T-cell (primary cell): Measurements from ENCODE around the gene P2RX4. TPM values are rescaled to one million over a fixed set of nuclear protein-coding genes. Genes with fewer than 3 reads are reported as not detected.

Experiments
- ATAC-seq, 4 experiments: fragments of 200-7000 bp in 3 of 4; fragments of 150-1000 bp in 1 of 4; cut with Tn5 transposase; replicated peaks in 1 of 4; 1 replicate in 3 of 4; 2 replicates in 1 of 4; pipeline ENCODE4 v1.10.0; 2021; ENCODE audit warnings: moderate library complexity in 3 of 4, mild to moderate bottlenecking in 2 of 4, moderate number of reproducible peaks in 1 of 4
- CTCF ChIA-PET, 2 donors: fragments of 300-600 bp; sonication (Branson Sonifier 250); formaldehyde crosslinking; loops; one replicate each; lab custom pipeline; 2022; ENCODE audit warnings: antibody characterized with exemption in 2 of 2; lab: Charles Lee
- POLR2A ChIA-PET, 2 donors: fragments of 300-600 bp; sonication (Branson Sonifier 250); formaldehyde crosslinking; loops; one replicate each; lab custom pipeline; 2022; ENCODE audit warnings: antibody characterized with exemption in 2 of 2; lab: Charles Lee
- DNase-seq, 35 experiments: peaks; one replicate each; pipeline versions ENCODE4 v3.0.0 to v3.0.0-alpha.2; 2013 to 2023
- H3K27ac ChIP-seq: one replicate; pipeline ENCODE4 v1.5.1; 2013; ENCODE audit warnings: low read length
- H3K27me3 ChIP-seq, 2 experiments: replicated peaks in 1 of 2; 1 replicate in 1 of 2; 2 replicates in 1 of 2; pipeline versions ENCODE4 v1.6.1 to v1.7.0; 2013; ENCODE audit warnings: low read length in 1 of 2, mixed read lengths in 1 of 2; ENCODE audit not compliant: control insufficient read depth in 2 of 2, insufficient read depth in 2 of 2; ENCODE audit errors: extremely low read depth in 1 of 2
- H3K36me3 ChIP-seq, 2 donors: 1 replicate in 1 of 2; 2 replicates in 1 of 2; pipeline versions ENCODE4 v1.6.1 to v1.7.0; 2013; ENCODE audit warnings: low read length in 1 of 2; ENCODE audit not compliant: control insufficient read depth in 2 of 2, insufficient read depth in 1 of 2; ENCODE audit errors: extremely low read depth in 1 of 2
- H3K4me1 ChIP-seq, 2 experiments: 1 replicate in 1 of 2; 2 replicates in 1 of 2; pipeline versions ENCODE4 v1.6.1 to v1.7.0; 2013; ENCODE audit warnings: low read length in 2 of 2, mixed read lengths in 1 of 2; ENCODE audit not compliant: insufficient read depth in 2 of 2, control insufficient read depth in 1 of 2; ENCODE audit errors: extremely low read depth in 1 of 2
- H3K4me3 ChIP-seq, 2 donors: 1 replicate in 1 of 2; 2 replicates in 1 of 2; pipeline versions ENCODE4 v1.5.1 to v1.7.0; 2013; ENCODE audit warnings: mild to moderate bottlenecking in 2 of 2, low read length in 1 of 2, moderate library complexity in 1 of 2; ENCODE audit not compliant: control insufficient read depth in 1 of 2; ENCODE audit errors: extremely low read depth in 1 of 2
- H3K9me3 ChIP-seq: 2 replicates; pipeline ENCODE4 v1.7.0; 2013
- H3K27ac Mint-ChIP-seq, 2 donors: one replicate each; pipeline ENCODE4 v1.8.0; 2020 to 2021; ENCODE audit warnings: mild to moderate bottlenecking in 2 of 2, mixed read lengths in 2 of 2
- H3K27me3 Mint-ChIP-seq, 2 donors: one replicate each; pipeline ENCODE4 v1.8.0; 2021 to 2022; ENCODE audit warnings: mixed read lengths in 2 of 2
- H3K36me3 Mint-ChIP-seq: one replicate; pipeline ENCODE4 v1.8.0; 2021; ENCODE audit warnings: mixed read lengths
- H3K4me1 Mint-ChIP-seq, 3 donors: one replicate each; pipeline ENCODE4 v1.8.0; 2020 to 2022; ENCODE audit warnings: mixed read lengths in 3 of 3, mild to moderate bottlenecking in 1 of 3
- H3K4me3 Mint-ChIP-seq, 3 donors: one replicate each; pipeline ENCODE4 v1.8.0; 2020 to 2022; ENCODE audit warnings: mild to moderate bottlenecking in 3 of 3, mixed read lengths in 3 of 3, moderate library complexity in 3 of 3
- H3K9me3 Mint-ChIP-seq, 3 donors: one replicate each; pipeline ENCODE4 v1.8.0; 2020 to 2022; ENCODE audit warnings: mixed read lengths in 3 of 3
- WGBS: methylation state at CpG from one replicate; pipeline ENCODE4 v1.1.5; 2013; ENCODE audit warnings: missing lambda C conversion rate; ENCODE audit not compliant: insufficient coverage; 5-methylcytosine and 5-hydroxymethylcytosine counted together
- total RNA-seq, 35 experiments: library from RNA in 6 of 35; stranded (reverse) in 6 of 35; fragments of 120-200 nt in 1 of 35; gene quantifications; one replicate each; pipeline versions ENCODE4 v1.2.1 to v1.2.4 and lab custom pipeline; 2013 to 2026

Gene P2RX4
- total RNA-seq, 5 donors from 2014 or later (not counting 1 experiment from before 2014, with no cell fraction given) = 36.2 to 62.3 (median 36.9) TPM

DNA sequence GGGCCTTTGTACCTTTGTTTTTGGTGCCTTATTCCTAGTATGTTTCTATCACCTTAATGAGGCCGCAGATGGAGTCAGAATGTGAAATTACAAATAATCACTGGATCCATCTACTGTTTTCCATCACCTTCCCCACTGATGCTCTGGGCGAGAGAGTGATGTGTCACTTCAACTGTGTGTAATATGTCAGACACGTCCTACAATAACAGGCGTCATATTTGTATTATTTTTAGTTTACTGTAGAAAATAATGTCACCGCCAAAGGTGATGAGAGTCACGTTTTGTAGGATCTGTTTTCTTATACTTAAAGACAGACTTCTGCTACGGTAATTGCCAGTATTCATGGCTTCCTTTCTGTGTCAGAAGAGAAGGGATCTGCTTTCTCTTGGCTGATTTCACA is 22.4 kb upstream of the P2RX4 start:
- Mint-ChIP-seq H3K36me3 (no peaks in the 10 kb centered on the region), H3K27me3 (no peaks in the 10 kb centered on the region), H3K27ac (no peak overlapping the region), H3K9me3 (no peaks in the 10 kb centered on the region), H3K4me3 (no peak overlapping the region), H3K4me1 (no peaks in the 10 kb centered on the region)
- POLR2A ChIA-PET = no interaction called here
- Histone ChIP-seq H3K4me3 (no peak overlapping the region), H3K27me3 (no peaks in the 10 kb centered on the region), H3K9me3 (no peaks in the 10 kb centered on the region), H3K4me1 (no peaks in the 10 kb centered on the region), H3K36me3 (peaks cover 0 to 7% of the 10 kb centered on the region in 2 donors), H3K27ac (no peak overlapping the region)
- CTCF ChIA-PET = interaction anchor here in 1 of 2 donors (0.6 kb wide), 1 partner anchor 528 kb away, joined by 3 read pairs; no protein-coding TSS in a partner anchor
- no peak for DNase-seq
- 100% methylated on average over 1 of the region's 7 CpGs for WGBS
- ATAC-seq = no peak

DNA sequence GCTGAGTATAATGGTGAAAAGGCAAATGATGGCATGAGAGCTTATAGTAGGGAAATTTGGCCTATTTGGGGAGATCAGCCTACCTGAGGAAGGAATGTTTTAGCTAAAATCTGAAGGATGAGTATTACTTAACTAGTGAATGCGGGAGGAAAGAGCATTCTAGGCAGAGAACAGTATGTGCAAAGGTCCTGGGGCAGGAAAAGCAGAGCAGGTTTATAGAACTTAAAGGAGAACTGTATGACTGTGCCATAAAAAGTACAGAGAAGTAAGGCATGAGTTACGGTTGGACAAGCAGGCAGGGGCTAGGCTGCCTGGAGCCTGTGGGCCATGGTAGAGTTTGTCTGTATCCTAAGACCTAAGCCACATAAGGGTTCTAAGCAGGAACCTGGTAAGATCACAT is 21.7 kb upstream of the P2RX4 start:
- H3K36me3 Mint-ChIP-seq = no peaks in the 10 kb centered on the region
- Histone ChIP-seq H3K27me3 (no peaks in the 10 kb centered on the region), H3K4me3 (no peak overlapping the region), H3K9me3 (no peaks in the 10 kb centered on the region), H3K36me3 (peaks cover 0 to 6% of the 10 kb centered on the region in 2 donors), H3K27ac (no peak overlapping the region), H3K4me1 (no peaks in the 10 kb centered on the region)
- POLR2A ChIA-PET = no interaction called here
- no peaks in the 10 kb centered on the region for H3K4me1 Mint-ChIP-seq
- no peak overlapping the region for H3K4me3 Mint-ChIP-seq
- H3K9me3 Mint-ChIP-seq = no peaks in the 10 kb centered on the region
- H3K27me3 Mint-ChIP-seq = no peaks in the 10 kb centered on the region
- ATAC-seq = no peak
- CTCF ChIA-PET = interaction anchor here in 1 of 2 donors (0.6 kb wide), 1 partner anchor 529 kb away, joined by 3 read pairs; no protein-coding TSS in a partner anchor
- no peak for DNase-seq
- no peak overlapping the region for H3K27ac Mint-ChIP-seq
- 100% methylated on average over 1 of the region's 2 CpGs for WGBS

DNA sequence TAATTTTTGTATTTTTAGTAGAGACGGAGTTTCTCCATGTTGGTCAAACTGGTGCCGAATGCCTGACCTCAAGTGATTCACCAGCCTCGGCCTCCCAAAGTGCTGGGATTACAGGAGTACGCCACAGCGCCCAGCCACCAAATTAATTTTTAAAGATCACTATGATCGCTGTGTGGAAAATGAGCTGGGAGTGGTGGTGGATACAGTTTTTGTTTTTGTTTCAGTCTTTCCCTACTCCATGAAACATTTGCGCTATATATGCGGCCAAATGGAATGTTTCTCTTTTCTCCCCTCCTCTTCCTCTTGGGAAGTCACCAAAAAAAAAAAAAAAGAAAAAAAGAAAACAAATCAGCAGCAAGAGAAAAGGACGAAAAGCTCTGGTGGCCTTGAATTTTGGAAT is 20.8 kb upstream of the P2RX4 start:
- Histone ChIP-seq H3K4me1 (no peaks in the 10 kb centered on the region), H3K27ac (no peak overlapping the region), H3K27me3 (no peaks in the 10 kb centered on the region), H3K9me3 (no peaks in the 10 kb centered on the region), H3K4me3 (no peak overlapping the region), H3K36me3 (peaks cover 0 to 6% of the 10 kb centered on the region in 2 donors)
- Mint-ChIP-seq H3K4me1 (no peaks in the 10 kb centered on the region), H3K9me3 (no peaks in the 10 kb centered on the region), H3K27ac (no peak overlapping the region), H3K36me3 (no peaks in the 10 kb centered on the region), H3K4me3 (no peak overlapping the region), H3K27me3 (no peaks in the 10 kb centered on the region)
- CTCF ChIA-PET = interaction anchor here in 1 of 2 donors (0.7 kb wide), 1 partner anchor 37 kb away, joined by 5 read pairs; no protein-coding TSS in a partner anchor
- POLR2A ChIA-PET = no interaction called here
- no peak for ATAC-seq
- no peak for DNase-seq
- WGBS = 100% methylated on average over 1 of the region's 9 CpGs

DNA sequence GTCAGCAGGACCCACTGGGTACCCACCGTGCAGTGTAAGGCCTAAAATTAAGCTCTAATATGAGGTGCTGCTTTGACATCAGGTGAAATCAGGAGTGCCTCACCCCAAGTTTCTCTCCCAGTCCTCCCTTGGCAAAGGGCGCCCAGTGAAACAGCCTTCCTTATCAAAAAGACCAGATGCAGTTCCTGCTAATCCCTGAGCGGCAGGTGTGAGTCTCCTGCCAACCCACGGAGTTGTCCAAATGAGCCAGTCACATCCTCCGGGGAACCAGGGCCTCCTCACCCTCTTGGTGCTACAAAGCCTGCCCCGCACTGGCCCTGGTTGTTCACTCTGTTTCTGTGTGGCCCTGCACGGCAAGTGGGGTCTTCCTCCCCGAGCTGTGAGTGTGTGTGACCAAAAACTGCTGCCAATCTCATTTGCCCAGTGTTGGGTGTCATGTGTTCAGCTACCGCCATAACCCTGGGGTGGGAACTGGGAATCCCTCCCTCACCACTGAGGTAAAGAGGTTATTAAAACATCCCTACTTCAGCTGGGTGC is 20.2 kb upstream of the P2RX4 start:
- ATAC-seq (no peak), DNase-seq (no peak)
- CTCF ChIA-PET = interaction anchor here in 1 of 2 donors (0.7 kb wide), 1 partner anchor 37 kb away, joined by 5 read pairs; no protein-coding TSS in a partner anchor
- H3K27me3 ChIP-seq = no peaks in the 10 kb centered on the region
- H3K27ac Mint-ChIP-seq = no peak overlapping the region
- POLR2A ChIA-PET = no interaction called here
- H3K4me1 ChIP-seq = no peaks in the 10 kb centered on the region
- H3K27ac ChIP-seq = no peak overlapping the region
- H3K9me3 ChIP-seq = no peaks in the 10 kb centered on the region
- H3K4me3 ChIP-seq = no peak overlapping the region
- WGBS = 97% methylated on average over 5 of the region's 9 CpGs
- H3K9me3 Mint-ChIP-seq = no peaks in the 10 kb centered on the region
- peaks cover 0 to under 1% of the 10 kb centered on the region in 2 donors for H3K36me3 ChIP-seq
- no peaks in the 10 kb centered on the region for H3K27me3 Mint-ChIP-seq
- no peak overlapping the region for H3K4me3 Mint-ChIP-seq
- H3K36me3 Mint-ChIP-seq = no peaks in the 10 kb centered on the region
- H3K4me1 Mint-ChIP-seq = no peaks in the 10 kb centered on the region

DNA sequence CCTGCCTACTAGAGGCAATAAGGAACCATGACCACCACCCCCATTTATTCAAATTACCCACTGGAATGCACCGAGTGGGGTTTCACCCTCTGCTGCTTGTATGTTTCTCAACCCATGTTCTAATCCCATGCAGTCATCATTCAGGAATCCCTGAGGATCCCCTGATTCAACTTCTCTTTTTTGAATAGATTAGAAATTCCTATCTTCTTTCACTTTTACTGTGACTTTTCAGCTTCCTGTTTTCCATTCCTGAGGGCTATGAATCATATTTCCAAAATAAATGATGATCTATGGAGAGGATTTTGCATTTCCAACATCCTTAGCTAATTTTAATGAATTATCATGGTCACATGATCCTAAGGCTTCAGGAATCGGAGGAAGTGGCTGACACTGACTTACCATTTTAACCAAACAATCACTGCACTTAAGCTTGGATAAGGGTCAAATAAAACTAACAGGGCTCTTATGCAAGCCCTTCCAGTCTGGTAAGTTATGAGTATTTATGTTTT is 19.4 kb upstream of the P2RX4 start:
- no peaks in the 10 kb centered on the region for H3K9me3 Mint-ChIP-seq
- H3K4me1 ChIP-seq = no peaks in the 10 kb centered on the region
- no peak overlapping the region for H3K27ac ChIP-seq
- no peaks in the 10 kb centered on the region for H3K9me3 ChIP-seq
- ChIA-PET POLR2A (no interaction called here), CTCF (no interaction called here)
- no peak overlapping the region for H3K4me3 ChIP-seq
- H3K36me3 Mint-ChIP-seq = no peaks in the 10 kb centered on the region
- no peak for ATAC-seq
- WGBS = 67% methylated on average over 1 of the region's 2 CpGs
- H3K27ac Mint-ChIP-seq = no peak overlapping the region
- H3K27me3 Mint-ChIP-seq = no peaks in the 10 kb centered on the region
- no peaks in the 10 kb centered on the region for H3K4me1 Mint-ChIP-seq
- no peak overlapping the region for H3K4me3 Mint-ChIP-seq
- no peaks in the 10 kb centered on the region for H3K36me3 ChIP-seq
- DNase-seq = no peak
- H3K27me3 ChIP-seq = no peaks in the 10 kb centered on the region

DNA sequence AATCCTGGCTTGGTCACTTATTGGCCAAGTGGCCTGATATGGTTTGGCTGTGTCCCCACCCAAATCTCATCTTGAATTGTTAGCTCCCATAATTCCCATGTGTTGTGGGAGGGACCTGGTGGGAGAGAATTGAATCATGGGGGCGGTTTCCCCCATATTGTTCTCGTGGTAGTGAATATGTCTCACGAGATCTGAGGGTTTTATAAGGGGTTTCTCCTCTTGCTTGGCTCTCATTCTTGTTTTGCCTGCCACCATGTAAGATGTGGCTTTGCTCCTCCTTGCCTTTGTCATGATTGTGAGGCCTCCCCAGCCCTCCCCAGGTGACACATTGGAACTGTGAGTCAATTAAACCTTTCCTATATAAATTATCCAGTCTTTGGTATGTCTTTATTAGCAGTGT is 18.8 kb upstream of the P2RX4 start:
- no peak for ATAC-seq
- 66% methylated on average over 3 of the region's 3 CpGs for WGBS
- CTCF ChIA-PET = interaction anchor here in 1 of 2 donors (0.5 kb wide), 1 partner anchor 130 kb away, joined by 4 read pairs; no protein-coding TSS in a partner anchor
- Mint-ChIP-seq H3K4me3 (no peak overlapping the region), H3K36me3 (no peaks in the 10 kb centered on the region), H3K4me1 (no peaks in the 10 kb centered on the region), H3K27ac (no peak overlapping the region), H3K27me3 (no peaks in the 10 kb centered on the region), H3K9me3 (no peaks in the 10 kb centered on the region)
- no peak for DNase-seq
- H3K27ac ChIP-seq = no peak overlapping the region
- H3K9me3 ChIP-seq = no peaks in the 10 kb centered on the region
- no peaks in the 10 kb centered on the region for H3K4me1 ChIP-seq
- H3K27me3 ChIP-seq = no peaks in the 10 kb centered on the region
- no peaks in the 10 kb centered on the region for H3K36me3 ChIP-seq
- H3K4me3 ChIP-seq = no peak overlapping the region
- POLR2A ChIA-PET = no interaction called here
